Endodermal cell (in vitro differentiated cells): Measurements from ENCODE around the gene BAIAP2. TPM values are rescaled to one million over a fixed set of nuclear protein-coding genes. Genes with fewer than 3 reads are reported as not detected.

ENCODE experiments used
- DNase-seq: peaks from one replicate; pipeline ENCODE4 v3.0.0-alpha.2; 2017
- H3K27ac ChIP-seq: 2 replicates; pipeline ENCODE4 v1.5.1; 2013; ENCODE audit warnings: mild to moderate bottlenecking, low read depth, low read length, moderate library complexity
- H3K27me3 ChIP-seq: 2 replicates; pipeline ENCODE4 v1.6.1; 2013; ENCODE audit warnings: mild to moderate bottlenecking, low read length, moderate library complexity; ENCODE audit not compliant: insufficient read depth, control insufficient read depth, poor library complexity, severe bottlenecking
- H3K36me3 ChIP-seq: 2 replicates; pipeline ENCODE4 v1.7.0; 2013; ENCODE audit warnings: mild to moderate bottlenecking, low read length, moderate library complexity; ENCODE audit not compliant: control insufficient read depth, insufficient read depth
- H3K4me1 ChIP-seq: one replicate; pipeline ENCODE4 v1.7.0; 2013; ENCODE audit warnings: low read length; ENCODE audit not compliant: control insufficient read depth, insufficient read depth
- H3K4me3 ChIP-seq: 2 replicates; pipeline ENCODE4 v1.5.1; 2013; ENCODE audit warnings: mild to moderate bottlenecking, low read length, moderate library complexity
- H3K9ac ChIP-seq: 2 replicates; pipeline ENCODE4 v1.6.1; 2013; ENCODE audit warnings: mild to moderate bottlenecking, low read length, moderate library complexity; ENCODE audit not compliant: poor library complexity, severe bottlenecking; ENCODE audit errors: extremely low read depth
- H3K9me3 ChIP-seq: 2 replicates; pipeline ENCODE4 v1.6.1; 2013; ENCODE audit warnings: mild to moderate bottlenecking, low read length, moderate library complexity; ENCODE audit not compliant: control insufficient read depth
- H3K27ac Mint-ChIP-seq: 2 replicates; pipeline ENCODE4 v1.8.0; 2020; ENCODE audit warnings: mixed read lengths
- H3K27me3 Mint-ChIP-seq: 2 replicates; pipeline ENCODE4 v1.8.0; 2021; ENCODE audit warnings: mild to moderate bottlenecking, mixed read lengths; ENCODE audit not compliant: insufficient read depth
- H3K36me3 Mint-ChIP-seq: 2 replicates; pipeline ENCODE4 v1.8.0; 2020; ENCODE audit warnings: low read depth, mixed read lengths
- H3K4me1 Mint-ChIP-seq: 2 replicates; pipeline ENCODE4 v1.8.0; 2020; ENCODE audit warnings: mixed read lengths
- H3K4me3 Mint-ChIP-seq: 2 replicates; pipeline ENCODE4 v1.8.0; 2020; ENCODE audit warnings: mild to moderate bottlenecking, moderate library complexity, mixed read lengths
- H3K9me3 Mint-ChIP-seq: 2 replicates; pipeline ENCODE4 v1.8.0; 2020; ENCODE audit warnings: mild to moderate bottlenecking, mixed read lengths
- CTCF ChIP-seq: fragments of 200-600 bp; sonication (generic); conservative IDR thresholded peaks from 2 replicates; pipeline ENCODE4 v1.5.0; 2021; ENCODE audit warnings: antibody characterized with exemption, mild to moderate bottlenecking
- WGBS, 2 experiments: methylation state at CpG; one replicate each; pipeline versions ENCODE4 v1.1.5 to v1.1.7; 2013; ENCODE audit warnings: missing lambda C conversion rate in 2 of 2, mixed read lengths in 1 of 2; ENCODE audit not compliant: insufficient coverage in 1 of 2, insufficient read length in 1 of 2; 5-methylcytosine and 5-hydroxymethylcytosine counted together
- total RNA-seq, 2 donors: library from RNA; stranded (reverse); fragmentation: NEBNext Ultra II Directional in 1 of 2; extraction: Animal tissue kit (Norgen Biotek cat#: 25700) in 1 of 2; gene quantifications; 2 replicates in 1 of 2; 3 replicates in 1 of 2; pipeline ENCODE4 v1.2.1, GENCODE V29; 2021

The BAIAP2 gene
- total RNA-seq, 2 donors from 2014 or later: 24.9 to 32.7 TPM

- no peak overlapping the region for H3K4me3 ChIP-seq
- H3K27ac Mint-ChIP-seq: no peak overlapping the region
- no peaks in the 10 kb centered on the region for H3K9me3 ChIP-seq
- TF ChIP-seq CTCF: no peak
- peaks cover 19% of the 10 kb centered on the region for H3K27me3 ChIP-seq
- no peaks in the 10 kb centered on the region for H3K4me1 Mint-ChIP-seq
- no peaks in the 10 kb centered on the region for H3K9me3 Mint-ChIP-seq
- peaks cover 25% of the 10 kb centered on the region for H3K27me3 Mint-ChIP-seq
- no peak overlapping the region for H3K27ac ChIP-seq
- DNase-seq: peak; percentile 58
- 94 to 98% methylated on average over 30 to 39 of the region's 39 CpGs for WGBS, 2 experiments
- no peak overlapping the region for H3K9ac ChIP-seq
- H3K36me3 ChIP-seq: peaks cover 30% of the 10 kb centered on the region
- peaks cover 26% of the 10 kb centered on the region for H3K36me3 Mint-ChIP-seq
- H3K4me3 Mint-ChIP-seq: no peak overlapping the region
- no peaks in the 10 kb centered on the region for H3K4me1 ChIP-seq
These were observed 36.0 kb upstream of the BAIAP2 start for GRCh38 chr17:80998748-80999535.

- peaks cover 30% of the 10 kb centered on the region for H3K36me3 ChIP-seq
- no peak overlapping the region for H3K27ac Mint-ChIP-seq
- H3K9me3 Mint-ChIP-seq: no peaks in the 10 kb centered on the region
- H3K36me3 Mint-ChIP-seq: peaks cover 26% of the 10 kb centered on the region
- DNase-seq: peak; percentile 56
- H3K4me1 ChIP-seq: no peaks in the 10 kb centered on the region
- no peaks in the 10 kb centered on the region for H3K9me3 ChIP-seq
- WGBS, 2 experiments: 95 to 96% methylated on average over 28 to 40 of the region's 40 CpGs
- H3K27me3 ChIP-seq: peaks cover 25% of the 10 kb centered on the region
- H3K4me3 ChIP-seq: no peak overlapping the region
- no peak overlapping the region for H3K9ac ChIP-seq
- no peak for TF ChIP-seq CTCF
- H3K4me3 Mint-ChIP-seq: no peak overlapping the region
- peaks cover 29% of the 10 kb centered on the region for H3K27me3 Mint-ChIP-seq
- peaks cover 2% of the 10 kb centered on the region for H3K4me1 Mint-ChIP-seq
- no peak overlapping the region for H3K27ac ChIP-seq
These were observed 35.2 kb upstream of the BAIAP2 start for GRCh38 chr17:80999536-81000333.

GRCh38 chr17:81000334-81000630 lies 34.7 kb upstream of the BAIAP2 start:
- Histone ChIP-seq H3K27ac (no peak overlapping the region), H3K4me1 (no peaks in the 10 kb centered on the region), H3K4me3 (no peak overlapping the region), H3K27me3 (peaks cover 30% of the 10 kb centered on the region), H3K9me3 (no peaks in the 10 kb centered on the region), H3K36me3 (peaks cover 30% of the 10 kb centered on the region), H3K9ac (no peak overlapping the region)
- no peak overlapping the region for H3K27ac Mint-ChIP-seq
- WGBS, 2 experiments: 95 to 100% methylated on average over 4 to 8 of the region's 8 CpGs
- peaks cover 3% of the 10 kb centered on the region for H3K4me1 Mint-ChIP-seq
- TF ChIP-seq CTCF: no peak
- peaks cover 23% of the 10 kb centered on the region for H3K36me3 Mint-ChIP-seq
- peaks cover 35% of the 10 kb centered on the region for H3K27me3 Mint-ChIP-seq
- no peak for DNase-seq
- no peaks in the 10 kb centered on the region for H3K9me3 Mint-ChIP-seq
- no peak overlapping the region for H3K4me3 Mint-ChIP-seq
